Fibroblast of mammary gland (primary cell): Measurements from ENCODE around the gene ANKRD63.

Source experiments
- DNase-seq: peaks from one replicate; pipeline ENCODE4 v3.0.0-alpha.2; 2010; ENCODE audit warnings: low read depth
- H3K4me3 ChIP-seq: 2 replicates; pipeline ENCODE4 v1.5.1; 2011; ENCODE audit warnings: low read depth, mild to moderate bottlenecking, low read length, moderate library complexity; ENCODE audit not compliant: control insufficient read depth
- TF ChIP-seq, protein P1 (sequence below): conservative IDR thresholded peaks from 2 replicates; pipeline ENCODE4 v1.5.1; 2011; ENCODE audit warnings: low read depth, low read length, inconsistent platforms; ENCODE audit not compliant: control insufficient read depth, insufficient read depth

The ANKRD63 gene

DNA sequence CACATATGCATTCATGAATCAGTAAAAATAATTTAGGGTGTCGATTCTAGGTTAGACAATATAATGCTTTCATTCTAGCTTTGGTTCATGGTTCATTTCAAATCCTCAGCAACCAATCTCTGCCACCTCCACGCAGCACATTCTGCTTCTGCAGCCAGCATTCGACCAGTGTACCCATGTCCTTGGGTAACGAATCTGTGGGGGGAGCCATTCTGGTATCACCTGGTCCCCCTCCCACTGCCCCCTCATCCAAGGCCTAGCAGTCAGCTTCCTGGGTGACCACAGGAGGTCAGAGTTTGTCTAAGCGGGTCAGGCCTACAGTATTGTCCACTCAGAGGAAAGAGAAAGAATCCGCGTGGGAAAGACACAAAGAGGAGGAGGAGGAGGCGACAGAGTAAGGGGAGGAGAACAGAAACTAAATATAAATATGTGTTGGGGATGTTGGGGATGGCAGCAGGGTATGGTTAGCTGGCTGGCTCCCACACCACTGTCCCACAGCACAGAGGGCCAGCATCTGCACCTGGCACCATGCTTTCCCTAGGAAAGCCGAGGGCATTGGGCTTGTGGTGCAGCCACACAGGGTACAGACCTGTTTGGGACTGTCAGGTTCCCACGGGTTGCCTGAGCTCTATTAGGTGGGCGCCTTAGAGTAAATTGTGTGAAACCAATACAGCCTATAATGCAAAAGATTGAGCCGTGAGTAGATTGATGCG is 31.9 kb downstream of the ANKRD63 start:
- no peak overlapping the region for H3K4me3 ChIP-seq
- TF ChIP-seq, protein P1, sequence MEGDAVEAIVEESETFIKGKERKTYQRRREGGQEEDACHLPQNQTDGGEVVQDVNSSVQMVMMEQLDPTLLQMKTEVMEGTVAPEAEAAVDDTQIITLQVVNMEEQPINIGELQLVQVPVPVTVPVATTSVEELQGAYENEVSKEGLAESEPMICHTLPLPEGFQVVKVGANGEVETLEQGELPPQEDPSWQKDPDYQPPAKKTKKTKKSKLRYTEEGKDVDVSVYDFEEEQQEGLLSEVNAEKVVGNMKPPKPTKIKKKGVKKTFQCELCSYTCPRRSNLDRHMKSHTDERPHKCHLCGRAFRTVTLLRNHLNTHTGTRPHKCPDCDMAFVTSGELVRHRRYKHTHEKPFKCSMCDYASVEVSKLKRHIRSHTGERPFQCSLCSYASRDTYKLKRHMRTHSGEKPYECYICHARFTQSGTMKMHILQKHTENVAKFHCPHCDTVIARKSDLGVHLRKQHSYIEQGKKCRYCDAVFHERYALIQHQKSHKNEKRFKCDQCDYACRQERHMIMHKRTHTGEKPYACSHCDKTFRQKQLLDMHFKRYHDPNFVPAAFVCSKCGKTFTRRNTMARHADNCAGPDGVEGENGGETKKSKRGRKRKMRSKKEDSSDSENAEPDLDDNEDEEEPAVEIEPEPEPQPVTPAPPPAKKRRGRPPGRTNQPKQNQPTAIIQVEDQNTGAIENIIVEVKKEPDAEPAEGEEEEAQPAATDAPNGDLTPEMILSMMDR: no peak
- DNase-seq: no peak

DNA sequence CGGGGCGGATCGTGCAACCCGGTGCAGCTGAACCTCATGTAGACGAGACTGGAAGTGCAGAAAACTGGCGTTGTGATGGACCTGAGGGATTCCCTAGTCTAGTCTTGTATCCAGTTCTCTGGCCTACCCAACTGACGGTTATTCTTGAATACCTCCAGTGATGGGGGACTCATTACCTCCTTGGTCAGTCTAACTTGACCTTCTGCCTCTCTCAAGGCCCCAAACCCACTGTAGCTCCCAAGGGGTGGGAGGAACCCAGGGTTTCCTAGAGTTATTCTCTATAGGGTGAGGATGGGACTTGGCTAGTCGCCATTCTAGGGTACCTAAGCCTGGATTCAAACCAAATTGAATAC is 32.6 kb downstream of the ANKRD63 start:
- TF ChIP-seq, protein P1: no peak
- no peak for DNase-seq
- no peak overlapping the region for H3K4me3 ChIP-seq

DNA sequence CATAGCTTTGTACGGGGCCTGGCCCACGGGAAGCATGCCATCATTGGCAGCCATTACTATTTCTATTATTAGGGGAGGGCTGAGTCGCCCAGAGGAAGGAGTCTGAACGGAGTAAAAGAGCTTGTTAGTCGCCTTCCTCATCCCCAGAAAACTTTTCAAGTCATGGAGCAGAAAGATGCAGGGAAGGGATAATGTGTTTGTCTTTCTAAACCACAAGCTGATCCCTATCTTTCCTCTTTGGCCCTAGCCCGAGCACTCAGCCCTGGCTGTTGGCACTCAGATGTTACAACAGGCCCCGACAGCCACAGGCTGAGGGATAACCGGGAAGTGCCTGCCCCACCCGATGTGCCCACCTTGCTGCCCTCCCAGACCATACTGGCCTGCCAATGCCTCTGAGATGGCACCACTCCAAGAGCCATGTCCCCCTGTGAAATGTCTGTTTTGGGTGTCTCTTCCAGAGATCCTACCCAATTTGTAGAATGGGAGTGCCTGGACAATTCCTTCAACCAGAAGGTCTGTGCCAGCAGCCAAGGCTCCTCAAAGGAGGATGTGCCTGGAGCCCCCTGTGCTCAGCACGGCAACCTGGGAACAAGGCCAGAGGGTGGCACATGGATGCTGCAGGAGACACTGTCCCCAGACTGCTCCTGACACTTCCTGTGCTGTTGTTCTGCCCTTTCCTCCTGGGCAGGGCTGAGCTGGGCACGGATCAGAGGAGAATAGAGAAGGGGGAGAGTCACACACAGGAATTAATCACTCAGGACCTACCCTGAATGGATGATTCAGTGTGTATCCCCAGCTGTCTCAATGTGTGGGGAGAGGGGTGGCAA is 33.2 kb downstream of the ANKRD63 start:
- TF ChIP-seq, protein P1: no peak
- no peak for DNase-seq
- H3K4me3 ChIP-seq: no peak overlapping the region

DNA sequence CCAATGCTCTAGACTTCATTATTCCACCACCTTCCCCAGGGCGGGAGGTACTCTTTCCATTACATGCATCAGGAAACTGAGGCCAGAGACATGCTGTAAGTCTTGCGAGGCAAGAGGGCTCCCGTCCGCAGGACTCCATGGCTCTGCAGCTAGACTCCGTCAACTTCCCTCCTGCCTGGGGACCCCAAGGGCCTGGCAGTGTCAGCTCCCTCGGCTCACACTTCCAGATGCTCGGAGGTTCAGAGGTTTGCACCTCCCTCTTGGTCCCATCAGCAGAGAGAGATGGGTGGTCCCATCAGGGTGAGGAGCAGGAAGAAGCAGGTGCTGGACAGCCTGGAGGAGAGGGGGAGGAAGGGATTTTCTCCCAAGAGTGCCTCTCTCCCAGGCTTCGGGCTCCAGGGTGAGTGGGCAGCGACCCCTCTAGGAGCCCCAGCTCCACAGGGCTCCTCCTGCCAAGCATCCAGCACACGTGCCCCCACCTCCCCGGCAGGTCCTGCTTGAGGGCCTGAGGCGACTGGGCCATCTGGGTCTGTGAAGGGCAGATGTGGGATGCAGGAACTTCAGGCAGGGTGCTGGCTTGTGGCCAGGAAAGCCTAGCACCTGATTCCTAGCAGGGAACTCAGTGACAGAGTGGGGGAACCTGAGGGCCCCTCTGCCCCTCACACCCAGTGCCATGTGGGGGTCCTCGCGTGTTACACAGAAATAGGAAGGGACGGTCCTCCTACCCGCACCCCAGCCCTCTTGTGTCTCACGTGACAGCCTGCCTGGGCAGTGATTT is 34.7 kb downstream of the ANKRD63 start:
- no peak for DNase-seq
- no peak overlapping the region for H3K4me3 ChIP-seq
- TF ChIP-seq, protein P1: no peak

DNA sequence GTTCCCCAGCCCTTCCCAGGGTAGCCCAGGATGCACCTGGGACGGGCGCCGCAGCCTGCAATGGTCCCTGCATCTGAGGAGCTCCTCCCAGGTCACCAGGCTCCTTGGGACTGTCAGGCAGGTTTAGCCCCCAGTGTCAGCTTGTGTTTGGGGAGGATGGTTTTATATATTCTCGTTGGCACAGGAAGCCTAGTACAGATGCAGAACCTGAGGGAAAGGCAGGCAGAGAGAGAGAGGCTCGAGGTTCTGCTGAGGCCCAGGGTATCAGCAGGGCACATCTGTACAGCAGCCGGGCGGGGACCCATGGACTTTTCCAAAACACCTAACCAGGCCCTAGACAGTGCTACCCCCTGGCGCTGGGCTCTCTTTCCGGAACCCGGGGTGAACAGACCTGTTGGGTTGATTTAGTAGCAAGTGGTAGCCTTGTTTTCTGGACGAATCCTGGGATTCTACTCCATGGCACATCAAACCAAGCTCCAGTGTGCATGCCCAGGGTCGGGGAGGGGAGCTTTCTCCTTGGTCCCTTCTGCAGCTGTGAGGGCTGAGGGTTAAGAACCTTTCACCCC is 35.4 kb downstream of the ANKRD63 start:
- no peak for DNase-seq

DNA sequence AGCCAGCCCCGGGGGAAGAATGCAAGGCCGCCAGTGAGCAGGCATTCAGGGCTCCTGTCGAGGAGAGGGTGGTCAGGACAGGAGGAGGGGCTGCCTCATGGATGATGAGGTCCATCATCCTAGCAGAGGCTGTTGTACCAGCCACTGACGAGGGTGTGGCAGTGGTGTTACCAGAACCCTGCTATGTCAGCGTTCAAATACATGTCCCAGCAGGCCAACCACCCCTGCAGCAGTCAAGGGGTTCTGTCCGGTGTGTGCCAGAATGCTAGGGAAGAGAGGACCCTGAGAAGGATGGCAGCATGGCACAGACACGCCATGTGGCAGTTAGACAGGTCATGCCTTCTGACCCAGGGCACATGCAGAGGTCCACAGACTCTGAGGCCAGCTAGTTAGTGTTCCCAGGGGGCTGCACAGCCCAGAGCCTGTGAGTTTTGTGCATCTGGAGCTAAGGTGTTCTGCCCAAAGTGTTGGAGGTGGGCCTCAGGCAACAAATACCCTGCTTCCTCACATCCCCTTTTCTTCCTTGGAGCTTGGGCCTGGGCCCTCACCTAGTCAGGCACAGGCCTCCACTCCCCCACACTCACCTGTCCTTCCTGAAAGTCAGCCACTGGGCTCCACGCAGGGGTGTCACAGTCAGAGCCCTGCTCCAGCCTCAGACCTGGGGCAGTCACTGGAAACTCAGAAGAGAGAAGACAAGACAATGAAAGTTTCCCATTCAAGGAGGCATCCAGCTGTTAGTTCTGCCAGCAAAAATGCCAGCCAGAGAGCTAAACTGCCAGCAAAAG is 36.2 kb downstream of the ANKRD63 start:
- TF ChIP-seq, protein P1: no peak
- no peak overlapping the region for H3K4me3 ChIP-seq
- no peak for DNase-seq

More for the DNA sequence above, 35.4 kb downstream of the ANKRD63 start:
- no peak overlapping the region for H3K4me3 ChIP-seq
- TF ChIP-seq, protein P1: no peak
